Measurements from ENCODE around the gene HNRNPM. TPM values are rescaled to one million over a fixed set of nuclear protein-coding genes. Genes with fewer than 3 reads are reported as not detected.
A peak's percentile ranks its signal among the peaks of the same experiment; 100 is the strongest.

The HNRNPM gene
- total RNA-seq, 1 experiment from 2014 or later, result 468 TPM

GRCh38 chr19:8515317-8515716, 70.5 kb downstream of the HNRNPM start:
- Histone ChIP-seq H3K79me2 (ENCODE audit: insufficient read depth, low read length) (no peaks in the 10 kb centered on the region), H3T11ph (ENCODE audit: low read length) (no peak overlapping the region), H2BK120ac (ENCODE audit: low read depth, low read length, poor library complexity, severe bottlenecking) (no peak overlapping the region), H3K23me2 (ENCODE audit: insufficient read length, low read depth, low read length, poor library complexity, severe bottlenecking) (peaks cover 9% of the 10 kb centered on the region), H3K27me3 (ENCODE audit: insufficient read depth, low read length) (no peaks in the 10 kb centered on the region), H3K9ac (ENCODE audit: extremely low read depth, insufficient read length, low read length) (no peak overlapping the region), H3K14ac (ENCODE audit: insufficient read depth, low read length) (no peak overlapping the region), H3K23ac (ENCODE audit: insufficient read length, low read depth, low read length) (no peak overlapping the region), H2AK5ac (ENCODE audit: insufficient read length, low read length) (no peak overlapping the region), H2BK5ac (ENCODE audit: insufficient read length, low read length) (no peak overlapping the region), H4K8ac (replicated peaks; ENCODE audit: insufficient read length, low read depth, low read length) (no peak overlapping the region), H4K20me1 (ENCODE audit: control insufficient read depth, insufficient read depth, insufficient read length) (no peaks in the 10 kb centered on the region), H3K4me2 (ENCODE audit: insufficient read depth, insufficient read length, low read length) (no peak overlapping the region), H3K4me1 (ENCODE audit: insufficient read depth, low read length) (no peaks in the 10 kb centered on the region; the same call in 1 of the 2 replicates), H4K5ac (ENCODE audit: insufficient read length, low read depth, low read length) (no peak overlapping the region), H3K79me1 (ENCODE audit: insufficient read depth, low read depth, low read length, poor library complexity, severe bottlenecking) (no peaks in the 10 kb centered on the region), H3K9me3 (ENCODE audit: control insufficient read depth, low read depth, low read length) (no peaks in the 10 kb centered on the region), H2BK12ac (ENCODE audit: insufficient read length, low read depth, low read length) (no peak overlapping the region), H2BK20ac (ENCODE audit: low read depth, low read length, poor library complexity, severe bottlenecking) (no peak overlapping the region), H4K91ac (ENCODE audit: insufficient read length, low read depth, low read length) (no peak overlapping the region), H3K27ac (ENCODE audit: insufficient read length, low read depth, low read length) (no peak overlapping the region), H3K18ac (ENCODE audit: insufficient read length, low read depth, low read length) (no peak overlapping the region), H2BK15ac (ENCODE audit: low read depth, low read length) (no peak overlapping the region), H2AFZ (ENCODE audit: low read length) (no peak overlapping the region), H3K4ac (ENCODE audit: low read depth, low read length) (no peak overlapping the region), H3K56ac (ENCODE audit: insufficient read length, low read depth, low read length) (no peak overlapping the region)
- peaks cover 4% of the 10 kb centered on the region for H3K27me3 Mint-ChIP-seq (ENCODE audit: low read depth)
- WGBS (ENCODE audit: extremely low coverage, insufficient read length, low lambda C conversion rate), result no CpG with 5 or more reads among the region's 11 CpGs
- peak overlapping the region in 1 of 2 experiments; percentile 94; a peak in 2 of 5 replicates for H3K4me3 Mint-ChIP-seq
- peaks cover 11 to 24% of the 10 kb centered on the region in 2 experiments for H3K4me1 Mint-ChIP-seq
- peak overlapping the region in 2 of 3 experiments; percentile 27 to 46; a peak in 4 of 7 replicates for H3K27ac Mint-ChIP-seq
- H3K36me3 Mint-ChIP-seq (ENCODE audit: insufficient read depth in 1 of 3, low read depth in 3 of 3), result peaks cover 2 to 7% (median 7%) of the 10 kb centered on the region in 3 experiments; a peak in 3 of 7 replicates
- DNase-seq, result no peak
- no peak for TF ChIP-seq CTCF (conservative IDR thresholded peaks at IDR 0.05)
- H3K9me3 Mint-ChIP-seq, result no peaks in the 10 kb centered on the region; a peak in 1 of 5 replicates

All from H9 (cell line).